ENCODE results near the gene MAGEA9B. TPM values are rescaled to one million over a fixed set of nuclear protein-coding genes. Genes with fewer than 3 reads are reported as not detected.
"Not testable (repeated sequence)": the region's sequence is repeated elsewhere in the genome, so short reads cannot be mapped to it uniquely, and the experiment has no call there.

The MAGEA9B gene
- total RNA-seq: not detected
- polyA plus RNA-seq: not detected
- long read RNA-seq, donor 1: 0 reads
- long read RNA-seq, donor 2: 0 reads
- long read RNA-seq, donor 3: 0 reads
- long read RNA-seq, donor 4: 0 reads
- long read RNA-seq, donor 5: 0 reads
- long read RNA-seq, donor 6: 0 reads
- long read RNA-seq, donor 7: 0 reads
- long read RNA-seq, donor 8: 0 reads
- long read RNA-seq, donor 9: 0 reads
- long read RNA-seq, donor 10: 0 reads

- H3K9me3 ChIP-seq (replicated peaks in 1 of 3); DNase-seq; H3K27ac ChIP-seq; H3K27me3 ChIP-seq; intact Hi-C loops (cut with DNase I); H3K4me1 ChIP-seq (replicated peaks in 1 of 2); H3K36me3 ChIP-seq (replicated peaks in 1 of 2); H3K4me3 ChIP-seq: not testable (repeated sequence)
- no CpG with 5 or more reads among the region's 12 CpGs for WGBS, 4 donors
Measured at GRCh38 chrX:149587359-149587758, at the start of gene MAGEA9B. Gene MAGEA9B (minus strand): TSS chrX:149587459. CDS start chrX:149583179, 4,280 bp downstream.

GRCh38 chrX:149633511-149633910 lies 46.3 kb upstream of the MAGEA9B start:
- no peaks in the 10 kb centered on the region for H3K9me3 ChIP-seq (replicated peaks in 1 of 3)
- no peak for DNase-seq
- peaks cover 3% of the 10 kb centered on the region for H3K27me3 ChIP-seq
- H3K4me3 ChIP-seq: no peak overlapping the region
- intact Hi-C loops (cut with DNase I): no loop called here
- peaks cover 7 to 19% of the 10 kb centered on the region in 2 donors for H3K4me1 ChIP-seq (replicated peaks in 1 of 2)
- H3K27ac ChIP-seq: no peak overlapping the region
- TF ChIP-seq CTCF (IDR thresholded peaks at IDR 0.05): no peak
- no peak for TF ChIP-seq POLR2A (IDR thresholded peaks at IDR 0.05)
- H3K36me3 ChIP-seq (replicated peaks in 1 of 2): no peaks in the 10 kb centered on the region

DNA sequence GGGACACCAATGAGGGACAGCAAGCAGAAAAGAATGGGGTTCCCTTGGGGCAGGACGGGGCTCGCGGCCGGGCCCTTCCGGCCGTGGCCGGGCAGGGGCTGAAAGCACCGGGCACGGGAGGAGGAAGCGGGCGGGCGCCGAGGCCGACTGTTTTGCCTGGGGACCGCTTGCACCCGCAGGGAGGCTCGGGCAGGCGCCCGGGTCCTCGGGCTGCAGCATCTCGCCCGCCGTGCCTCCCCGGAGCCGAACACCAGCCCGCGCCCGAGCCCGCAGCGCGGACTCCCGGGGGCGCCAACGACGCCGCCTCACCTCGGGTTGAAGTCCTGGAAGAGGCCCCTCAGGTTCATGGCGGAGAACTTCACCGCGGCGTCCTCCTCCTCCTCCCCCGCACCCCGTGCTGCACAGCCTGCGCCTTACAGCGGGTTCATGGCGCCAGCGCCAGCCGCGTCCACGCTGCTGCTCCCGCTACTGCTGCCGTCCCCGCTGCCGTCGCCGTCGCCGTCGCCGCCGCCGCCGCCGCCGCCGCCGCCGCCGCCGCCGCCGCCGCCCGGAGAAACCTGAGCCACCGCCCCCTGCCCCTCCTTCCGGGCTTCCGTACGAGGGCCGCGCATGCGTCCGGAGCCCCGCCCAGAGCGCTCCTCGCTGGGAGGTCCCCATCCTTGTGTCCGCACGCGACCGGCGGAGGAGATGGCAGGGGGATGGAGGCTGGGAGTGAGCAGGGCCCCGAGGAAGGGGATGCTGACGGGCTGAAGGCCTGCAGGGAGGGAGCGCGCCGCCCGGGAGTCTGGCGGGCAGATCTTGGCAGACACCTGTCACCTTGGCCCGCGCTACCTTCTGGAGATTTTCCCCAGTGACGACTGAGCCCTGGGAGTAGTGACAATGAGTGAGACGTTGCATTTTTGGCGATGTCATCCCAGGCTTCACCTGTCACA lies 44.2 kb upstream of the MAGEA9B start, which contains the start of gene TMEM185A:
Gene TMEM185A, minus strand, starts transcription at position 559 of the 932 bp plus-strand sequence. Its CDS starts 212 bp downstream, at position 347.
- intact Hi-C loops (cut with DNase I): no loop called here
- Histone ChIP-seq H3K27ac (peak within 1 kb of the TSS; percentile 30 to 77 (median 64)), H3K9me3 (replicated peaks in 1 of 3) (no peaks in the 10 kb centered on the region), H3K27me3 (no peaks in the 10 kb centered on the region), H3K4me3 (peak within 1 kb of the TSS; percentile 4 to 76 (median 32)), H3K36me3 (replicated peaks in 1 of 2) (no peaks in the 10 kb centered on the region), H3K4me1 (replicated peaks in 1 of 2) (peaks cover 7 to 21% of the 10 kb centered on the region in 2 donors)
- WGBS, 4 donors: 0 to 45% (median 15%) methylated on average over 6 to 92 of the region's 102 CpGs
- peak; percentile 55 to 73 (median 63) for DNase-seq
- TF ChIP-seq CTCF (IDR thresholded peaks at IDR 0.05) (no peak), POLR2A (IDR thresholded peaks at IDR 0.05) (peak in 1 of 2 donors; percentile 25)

GRCh38 chrX:149630681-149631233 lies 43.5 kb upstream of the MAGEA9B start:
- H3K36me3 ChIP-seq (replicated peaks in 1 of 2): no peaks in the 10 kb centered on the region
- no peaks in the 10 kb centered on the region for H3K27me3 ChIP-seq
- DNase-seq: peak; percentile 29 to 63 (median 39)
- peak overlapping the region in 3 of 4 donors; percentile 18 to 76 (median 45) for H3K4me3 ChIP-seq
- TF ChIP-seq POLR2A (IDR thresholded peaks at IDR 0.05): no peak
- TF ChIP-seq CTCF (IDR thresholded peaks at IDR 0.05): peak in 4 of 6 experiments; percentile 6 to 39 (median 26)
- 2 to 39% (median 19%) methylated on average over 12 to 16 of the region's 16 CpGs for WGBS, 4 donors
- intact Hi-C loops (cut with DNase I): no loop called here
- H3K27ac ChIP-seq: peak overlapping the region; percentile 30 to 77 (median 64)
- peaks cover 7 to 21% of the 10 kb centered on the region in 2 donors for H3K4me1 ChIP-seq (replicated peaks in 1 of 2)
- no peaks in the 10 kb centered on the region for H3K9me3 ChIP-seq (replicated peaks in 1 of 3)
